Large intestine (tissue), 3 donors: Measurements from ENCODE around the gene ALOX15. TPM values are rescaled to one million over a fixed set of nuclear protein-coding genes. Genes with fewer than 3 reads are reported as not detected.
"Not testable (repeated sequence)": the region's sequence is repeated elsewhere in the genome, so short reads cannot be mapped to it uniquely, and the experiment has no call there.

ENCODE experiments used
- DNase-seq, 2 donors: peaks; one replicate each; pipeline versions ENCODE4 v3.0.0 to v3.0.0-alpha.2; 2013
- H3K27ac ChIP-seq: one replicate; pipeline ENCODE4 v1.5.1; 2013; ENCODE audit warnings: low read length
- H3K27me3 ChIP-seq: 2 replicates; pipeline ENCODE4 v1.6.1; 2013; ENCODE audit warnings: low read length; ENCODE audit not compliant: control insufficient read depth, insufficient read depth
- H3K36me3 ChIP-seq: 2 replicates; pipeline ENCODE4 v1.6.1; 2013; ENCODE audit warnings: low read length; ENCODE audit not compliant: control insufficient read depth, insufficient read depth
- H3K4me1 ChIP-seq: one replicate; pipeline ENCODE4 v1.6.1; 2013; ENCODE audit warnings: low read length; ENCODE audit not compliant: control insufficient read depth, insufficient read depth
- H3K4me3 ChIP-seq: one replicate; pipeline ENCODE4 v1.5.1; 2013; ENCODE audit warnings: low read length
- H3K9me3 ChIP-seq: one replicate; pipeline ENCODE4 v1.6.1; 2013; ENCODE audit warnings: mild to moderate bottlenecking, low read depth, low read length, moderate library complexity; ENCODE audit not compliant: control insufficient read depth
- WGBS: methylation state at CpG from one replicate; pipeline ENCODE4 v1.1.5; 2013; ENCODE audit warnings: low lambda C conversion rate; ENCODE audit not compliant: insufficient coverage; 5-methylcytosine and 5-hydroxymethylcytosine counted together
- polyA plus RNA-seq: library from polyadenylated mRNA; unstranded; fragments of 120-200 nt; gene quantifications from one replicate; pipeline ENCODE4 v1.2.1, GENCODE V29; 2013

The ALOX15 gene
- polyA plus RNA-seq, 1 donor, result 2.2 TPM

DNA sequence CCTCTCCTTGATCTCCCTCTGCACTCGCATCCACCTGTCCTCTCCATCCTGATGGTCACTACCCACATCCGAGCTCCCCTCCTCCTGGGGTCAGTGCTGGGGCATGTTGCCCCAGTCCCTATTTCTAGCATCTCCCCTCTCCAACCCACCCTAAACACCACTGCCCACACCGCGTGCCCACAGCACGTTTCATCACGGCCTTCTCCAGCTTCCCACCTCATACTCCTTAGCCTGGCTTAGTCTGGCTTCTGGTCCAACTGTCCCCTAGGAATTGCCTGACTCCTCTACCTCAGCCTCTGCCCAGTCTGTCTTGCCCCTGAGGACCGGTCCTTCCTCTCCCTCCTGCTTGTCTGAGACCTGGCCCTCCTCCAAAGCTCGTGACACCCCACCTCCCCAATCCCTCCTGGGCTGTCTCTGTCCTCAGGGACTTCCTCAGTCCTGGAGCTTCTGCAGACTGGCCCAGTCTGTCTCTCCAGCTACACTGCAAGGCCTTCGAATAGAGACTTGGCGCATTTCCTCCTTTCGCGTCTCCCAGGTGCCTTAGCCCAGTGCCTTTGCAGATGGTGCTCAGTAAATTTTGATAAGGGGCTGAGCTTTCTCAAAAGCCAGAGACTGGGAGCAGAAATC is 4.9 kb downstream of the ALOX15 start:
- Histone ChIP-seq H3K4me3 (no peak overlapping the region), H3K27me3 (peaks cover 64% of the 10 kb centered on the region), H3K9me3 (peaks cover 4% of the 10 kb centered on the region), H3K36me3 (no peaks in the 10 kb centered on the region), H3K4me1 (peaks cover 11% of the 10 kb centered on the region), H3K27ac (no peak overlapping the region)
- DNase-seq, result no peak
- WGBS, result 50% methylated on average over 1 of the region's 12 CpGs

DNA sequence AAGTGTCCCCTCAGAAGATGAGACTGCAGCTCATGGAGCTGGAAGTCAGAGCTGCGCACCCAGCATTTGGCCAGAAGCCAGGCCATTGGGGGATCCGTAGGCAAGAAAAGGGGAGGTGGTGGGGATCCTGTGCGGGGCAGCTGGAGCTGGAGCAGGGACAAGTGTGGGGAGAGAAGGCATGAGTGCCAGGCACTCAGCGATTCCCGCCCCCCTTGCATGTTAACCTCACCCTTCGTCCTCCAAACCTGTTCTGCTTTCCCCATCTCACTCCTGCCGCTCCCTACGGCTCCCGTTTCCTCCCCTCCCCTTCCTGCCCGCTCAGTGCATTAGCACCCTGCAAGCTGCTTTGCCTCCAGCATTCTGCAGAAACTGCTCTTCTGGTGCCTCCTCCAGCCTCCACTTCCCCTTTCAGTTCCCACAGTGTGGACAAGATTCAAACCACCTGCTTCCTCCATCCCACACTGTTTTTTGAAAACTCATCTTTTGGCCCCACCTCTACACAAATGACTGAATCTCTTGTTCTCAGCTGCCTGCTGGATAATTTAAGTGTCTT is 5.6 kb downstream of the ALOX15 start:
- Histone ChIP-seq H3K27ac (no peak overlapping the region), H3K36me3 (no peaks in the 10 kb centered on the region), H3K9me3 (no peaks in the 10 kb centered on the region), H3K27me3 (peaks cover 57% of the 10 kb centered on the region), H3K4me1 (peaks cover 5% of the 10 kb centered on the region), H3K4me3 (no peak overlapping the region)
- no CpG with 5 or more reads among the region's 10 CpGs for WGBS
- no peak for DNase-seq

GRCh38 chr17:4634976-4635375 is 6.5 kb downstream of the ALOX15 start:
- WGBS, result no CpG with 5 or more reads among the region's 4 CpGs
- Histone ChIP-seq H3K36me3 (no peaks in the 10 kb centered on the region), H3K27ac (no peak overlapping the region), H3K9me3 (no peaks in the 10 kb centered on the region), H3K4me1 (peaks cover 5% of the 10 kb centered on the region), H3K27me3 (peaks cover 50% of the 10 kb centered on the region), H3K4me3 (no peak overlapping the region)
- DNase-seq, result no peak

- no CpG with 5 or more reads among the region's 2 CpGs for WGBS
- no peaks in the 10 kb centered on the region for H3K36me3 ChIP-seq
- H3K27ac ChIP-seq, result no peak overlapping the region
- DNase-seq, result no peak
- H3K4me1 ChIP-seq, result no peaks in the 10 kb centered on the region
- H3K9me3 ChIP-seq, result no peaks in the 10 kb centered on the region
- H3K27me3 ChIP-seq, result peaks cover 41% of the 10 kb centered on the region
- H3K4me3 ChIP-seq, result no peak overlapping the region
These were observed 7.8 kb downstream of the ALOX15 start for GRCh38 chr17:4633643-4634042.

DNA sequence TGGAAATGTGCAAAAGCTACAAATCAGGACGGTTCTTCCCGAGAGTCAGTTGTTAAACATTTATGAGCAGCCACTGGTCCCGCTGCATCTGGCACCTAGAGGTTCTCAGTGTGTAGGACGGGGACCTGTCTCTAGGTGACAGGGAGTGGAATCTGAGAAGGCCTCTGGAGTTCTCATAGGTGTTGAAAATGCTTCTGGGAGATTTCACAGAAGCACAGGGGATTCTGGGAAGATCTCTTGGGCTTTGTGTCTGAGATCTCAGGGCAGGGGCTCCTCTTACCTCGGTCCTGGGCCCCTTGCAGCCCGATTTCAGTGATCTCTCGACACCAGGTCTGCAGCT is 8.9 kb downstream of the ALOX15 start:
- Histone ChIP-seq H3K27me3 (peaks cover 39% of the 10 kb centered on the region), H3K9me3 (no peaks in the 10 kb centered on the region), H3K27ac (no peak overlapping the region), H3K36me3 (no peaks in the 10 kb centered on the region), H3K4me1 (no peaks in the 10 kb centered on the region), H3K4me3 (no peak overlapping the region)
- DNase-seq, result no peak
- WGBS, result no CpG with 5 or more reads among the region's 7 CpGs

DNA sequence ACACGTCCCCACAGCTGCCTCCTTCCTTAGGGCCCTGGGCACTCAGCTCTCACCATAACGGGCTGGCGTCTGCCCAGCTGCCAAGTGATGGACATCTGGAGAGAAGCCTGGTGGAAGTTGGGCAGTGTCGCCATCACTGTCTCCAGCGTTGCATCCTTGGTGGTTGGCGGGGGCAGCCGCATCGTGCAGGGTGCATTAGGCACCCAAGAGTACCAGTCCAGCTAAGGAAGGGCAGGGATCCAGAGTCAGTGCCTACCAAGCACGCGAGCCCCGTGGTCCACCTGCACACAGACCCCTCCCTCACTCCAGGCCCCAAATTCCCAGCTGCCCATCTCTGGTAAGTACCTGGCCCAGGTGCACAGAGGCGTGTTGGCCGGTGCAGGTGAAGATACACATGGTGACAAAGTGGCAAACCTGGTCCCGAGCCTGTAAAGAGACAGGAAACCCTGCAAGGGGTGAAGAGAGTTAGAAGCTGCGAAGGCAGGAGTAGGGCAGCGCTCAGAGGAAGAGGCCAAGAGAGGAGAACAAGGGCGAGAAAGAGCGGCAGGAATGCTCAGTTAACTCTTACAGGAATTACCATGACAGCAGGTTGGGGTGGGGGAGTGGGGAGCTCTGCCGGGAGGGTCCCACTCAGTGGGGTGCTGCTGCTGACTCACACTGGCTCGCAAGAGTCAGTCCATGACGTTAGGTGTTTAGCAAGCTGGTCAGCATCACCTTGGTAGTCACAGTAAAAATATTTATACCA is 9.5 kb downstream of the ALOX15 start:
- H3K4me1 ChIP-seq, result no peaks in the 10 kb centered on the region
- peaks cover 34% of the 10 kb centered on the region for H3K27me3 ChIP-seq

DNA sequence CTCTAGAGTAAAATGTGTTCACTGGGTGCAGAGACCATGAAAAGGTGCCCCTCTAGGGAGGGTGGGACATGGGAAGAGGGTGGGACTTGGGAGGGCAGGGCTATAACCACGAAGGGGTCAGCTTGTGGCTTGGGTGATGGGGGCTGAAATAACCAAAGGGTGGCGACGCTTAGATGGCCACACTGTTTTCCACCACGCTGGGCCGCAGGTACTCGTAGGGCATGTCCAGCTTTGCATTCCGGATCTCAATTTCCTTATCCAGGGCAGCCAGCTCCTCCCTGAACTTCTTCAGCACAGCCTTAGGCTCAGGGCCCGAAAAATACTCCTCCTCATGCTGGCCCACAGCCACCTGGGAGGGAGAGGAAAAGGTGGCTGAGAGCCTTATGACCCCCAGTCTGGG is 10.0 kb downstream of the ALOX15 start:
- no peaks in the 10 kb centered on the region for H3K36me3 ChIP-seq
- H3K4me1 ChIP-seq, result no peaks in the 10 kb centered on the region
- no CpG with 5 or more reads among the region's 8 CpGs for WGBS
- H3K27ac ChIP-seq, result no peak overlapping the region
- no peaks in the 10 kb centered on the region for H3K9me3 ChIP-seq
- H3K4me3 ChIP-seq, result no peak overlapping the region
- DNase-seq, result no peak
- peaks cover 28% of the 10 kb centered on the region for H3K27me3 ChIP-seq

More for the DNA sequence above, 9.5 kb downstream of the ALOX15 start:
- no CpG with 5 or more reads among the region's 21 CpGs for WGBS
- Histone ChIP-seq H3K4me3 (no peak overlapping the region), H3K36me3 (no peaks in the 10 kb centered on the region), H3K27ac (no peak overlapping the region), H3K9me3 (no peaks in the 10 kb centered on the region)
- DNase-seq, result no peak

DNA sequence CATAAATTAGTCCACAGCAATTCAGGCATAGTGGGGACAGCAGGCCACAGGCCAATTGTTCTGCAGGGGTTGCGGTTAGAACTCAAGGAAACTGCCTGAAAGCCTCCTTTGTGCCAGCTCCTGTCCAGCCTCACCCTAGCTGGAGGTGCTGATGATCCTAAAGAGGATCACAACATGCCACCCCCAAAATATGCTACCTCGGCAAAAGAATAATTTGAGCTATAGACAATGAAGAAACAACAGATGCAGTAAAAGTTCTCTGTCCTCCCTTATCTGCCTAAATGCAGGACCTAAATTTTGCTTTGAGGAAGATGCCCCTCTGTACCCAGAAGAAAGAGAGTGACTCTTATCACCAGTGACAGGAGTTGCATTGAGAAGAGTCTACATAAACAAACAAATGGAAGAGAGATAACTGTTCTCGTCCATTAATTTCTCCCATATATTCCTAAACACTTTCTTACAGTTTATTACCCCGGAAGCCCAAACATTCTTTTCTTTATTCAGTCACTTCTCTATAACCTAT is 14.7 kb downstream of the ALOX15 start:
- WGBS, result 81% methylated on average over 2 of the region's 4 CpGs
- no peak for DNase-seq
- Histone ChIP-seq H3K27me3 (peaks cover under 1% of the 10 kb centered on the region), H3K36me3 (no peaks in the 10 kb centered on the region), H3K4me3 (no peak overlapping the region), H3K9me3 (peaks cover 4% of the 10 kb centered on the region), H3K4me1 (no peaks in the 10 kb centered on the region), H3K27ac (no peak overlapping the region)

- peak in 1 of 2 donors; percentile 35 for DNase-seq
- no peaks in the 10 kb centered on the region for H3K4me1 ChIP-seq
- H3K4me3 ChIP-seq, result no peak overlapping the region
- H3K27ac ChIP-seq, result no peak overlapping the region
- 60% methylated on average over 2 of the region's 12 CpGs for WGBS
- H3K27me3 ChIP-seq, result no peaks in the 10 kb centered on the region
- H3K36me3 ChIP-seq, result no peaks in the 10 kb centered on the region
- peaks cover 4% of the 10 kb centered on the region for H3K9me3 ChIP-seq
These were observed 16.3 kb downstream of the ALOX15 start for GRCh38 chr17:4625181-4625617.

GRCh38 chr17:4624451-4624911 is 17.0 kb downstream of the ALOX15 start:
- not testable (repeated sequence) for H3K4me3 ChIP-seq, H3K27me3 ChIP-seq, DNase-seq, H3K4me1 ChIP-seq, H3K27ac ChIP-seq, H3K9me3 ChIP-seq, H3K36me3 ChIP-seq
- no CpG with 5 or more reads among the region's 3 CpGs for WGBS
